ENCODE data around the gene OSBPL8. TPM values are rescaled to one million over a fixed set of nuclear protein-coding genes. Genes with fewer than 3 reads are reported as not detected.

The OSBPL8 gene, protein sequence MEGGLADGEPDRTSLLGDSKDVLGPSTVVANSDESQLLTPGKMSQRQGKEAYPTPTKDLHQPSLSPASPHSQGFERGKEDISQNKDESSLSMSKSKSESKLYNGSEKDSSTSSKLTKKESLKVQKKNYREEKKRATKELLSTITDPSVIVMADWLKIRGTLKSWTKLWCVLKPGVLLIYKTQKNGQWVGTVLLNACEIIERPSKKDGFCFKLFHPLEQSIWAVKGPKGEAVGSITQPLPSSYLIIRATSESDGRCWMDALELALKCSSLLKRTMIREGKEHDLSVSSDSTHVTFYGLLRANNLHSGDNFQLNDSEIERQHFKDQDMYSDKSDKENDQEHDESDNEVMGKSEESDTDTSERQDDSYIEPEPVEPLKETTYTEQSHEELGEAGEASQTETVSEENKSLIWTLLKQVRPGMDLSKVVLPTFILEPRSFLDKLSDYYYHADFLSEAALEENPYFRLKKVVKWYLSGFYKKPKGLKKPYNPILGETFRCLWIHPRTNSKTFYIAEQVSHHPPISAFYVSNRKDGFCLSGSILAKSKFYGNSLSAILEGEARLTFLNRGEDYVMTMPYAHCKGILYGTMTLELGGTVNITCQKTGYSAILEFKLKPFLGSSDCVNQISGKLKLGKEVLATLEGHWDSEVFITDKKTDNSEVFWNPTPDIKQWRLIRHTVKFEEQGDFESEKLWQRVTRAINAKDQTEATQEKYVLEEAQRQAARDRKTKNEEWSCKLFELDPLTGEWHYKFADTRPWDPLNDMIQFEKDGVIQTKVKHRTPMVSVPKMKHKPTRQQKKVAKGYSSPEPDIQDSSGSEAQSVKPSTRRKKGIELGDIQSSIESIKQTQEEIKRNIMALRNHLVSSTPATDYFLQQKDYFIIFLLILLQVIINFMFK
- 10 to 100 TPM; 69.8 to 73.7 TPM for total RNA-seq

- peak; percentile 98 for DNase-seq
- CTCF ChIA-PET, result interaction anchor here (0.7 to 1.2 kb wide), 2 partner anchors 20 to 401 kb away, joined by 3 read pairs; no protein-coding TSS in a partner anchor
- Mint-ChIP-seq H3K9me3 (no peaks in the 10 kb centered on the region), H3K27me3 (no peaks in the 10 kb centered on the region), H3K27ac (peak within 1 kb of the TSS; percentile 97), H3K36me3 (peaks cover 3% of the 10 kb centered on the region), H3K4me3 (peak within 1 kb of the TSS; percentile 88), H3K4me1 (ENCODE audit: low read depth) (peaks cover 34% of the 10 kb centered on the region)
- intact Hi-C loops (cut with micrococcal nuclease), result loop anchor here (1.0 to 5.0 kb wide), 10 partner anchors 14 to 1079 kb away; partner anchors contain the start of genes GLIPR1, KRR1, NAP1L1 and ZDHHC17
- POLR2A ChIA-PET, result interaction anchor here (1.0 to 2.1 kb wide), 9 partner anchors 13 to 480 kb away, joined by 3 to 9 read pairs (median 4); partner anchors contain the start of genes BBS10, NAP1L1 and ZDHHC17
Measured at GRCh38 chr12:76559400-76560085, at the start of gene OSBPL8. Gene OSBPL8, minus strand, starts transcription at chr12:76559771. Its CDS starts 72,220 bp downstream, at chr12:76487551.

- Mint-ChIP-seq H3K36me3 (no peaks in the 10 kb centered on the region), H3K9me3 (no peaks in the 10 kb centered on the region), H3K4me1 (ENCODE audit: low read depth) (no peaks in the 10 kb centered on the region), H3K27me3 (no peaks in the 10 kb centered on the region), H3K4me3 (no peak overlapping the region), H3K27ac (no peak overlapping the region)
- no peak for DNase-seq
- POLR2A ChIA-PET, result no interaction called here
- intact Hi-C loops (cut with micrococcal nuclease), result no loop called here
- CTCF ChIA-PET, result no interaction called here
Measured at GRCh38 chr12:76608070-76608469, 48.5 kb upstream of the OSBPL8 start.

- Mint-ChIP-seq H3K4me1 (ENCODE audit: low read depth) (no peaks in the 10 kb centered on the region), H3K27me3 (no peaks in the 10 kb centered on the region), H3K4me3 (no peak overlapping the region), H3K9me3 (no peaks in the 10 kb centered on the region), H3K36me3 (no peaks in the 10 kb centered on the region), H3K27ac (no peak overlapping the region)
- no peak for DNase-seq
- ChIA-PET POLR2A (no interaction called here), CTCF (no interaction called here)
- intact Hi-C loops (cut with micrococcal nuclease), result no loop called here
Measured at GRCh38 chr12:76595056-76595455, 35.5 kb upstream of the OSBPL8 start.

- peaks cover 1% of the 10 kb centered on the region for H3K4me1 Mint-ChIP-seq (ENCODE audit: low read depth)
- no peak overlapping the region for H3K4me3 Mint-ChIP-seq
- CTCF ChIA-PET, result no interaction called here
- no peak for DNase-seq
- H3K36me3 Mint-ChIP-seq, result no peaks in the 10 kb centered on the region
- POLR2A ChIA-PET, result no interaction called here
- intact Hi-C loops (cut with micrococcal nuclease), result no loop called here
- no peaks in the 10 kb centered on the region for H3K9me3 Mint-ChIP-seq
- no peaks in the 10 kb centered on the region for H3K27me3 Mint-ChIP-seq
- H3K27ac Mint-ChIP-seq, result no peak overlapping the region
Measured at GRCh38 chr12:76591476-76591875, 31.9 kb upstream of the OSBPL8 start.

DNA sequence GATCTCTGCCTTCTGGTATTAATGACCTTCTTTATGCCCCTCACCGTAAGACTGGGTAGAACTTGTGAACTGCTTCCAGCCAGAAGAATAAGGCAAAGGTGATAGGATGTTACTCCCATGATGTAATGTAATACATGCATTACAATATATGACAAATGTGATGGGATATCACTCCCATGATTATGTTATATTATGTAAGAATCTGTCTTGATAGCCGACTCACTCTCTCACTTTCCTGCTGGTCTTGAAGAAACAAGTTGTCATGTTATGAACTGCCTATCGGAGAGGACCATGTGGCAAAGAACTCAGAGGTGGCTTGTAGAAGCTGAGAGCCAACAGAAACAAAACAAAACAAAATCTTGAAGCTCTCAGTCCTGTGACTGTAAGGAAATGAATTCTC is 30.6 kb upstream of the OSBPL8 start:
- intact Hi-C loops (cut with micrococcal nuclease), result no loop called here
- DNase-seq, result no peak
- Mint-ChIP-seq H3K9me3 (no peaks in the 10 kb centered on the region), H3K4me1 (ENCODE audit: low read depth) (peaks cover 1% of the 10 kb centered on the region), H3K27ac (no peak overlapping the region), H3K4me3 (no peak overlapping the region), H3K27me3 (no peaks in the 10 kb centered on the region), H3K36me3 (no peaks in the 10 kb centered on the region)
- CTCF ChIA-PET, result no interaction called here
- POLR2A ChIA-PET, result no interaction called here

GRCh38 chr12:76588881-76589565 is 29.5 kb upstream of the OSBPL8 start:
- H3K4me3 Mint-ChIP-seq, result no peak overlapping the region
- H3K27ac Mint-ChIP-seq, result no peak overlapping the region
- no peaks in the 10 kb centered on the region for H3K9me3 Mint-ChIP-seq
- DNase-seq, result no peak
- H3K4me1 Mint-ChIP-seq (ENCODE audit: low read depth), result peaks cover 1% of the 10 kb centered on the region
- CTCF ChIA-PET, result interaction anchor here (1.8 kb wide), 1 partner anchor 1062 kb away, joined by 4 read pairs; no protein-coding TSS in a partner anchor
- H3K36me3 Mint-ChIP-seq, result no peaks in the 10 kb centered on the region
- no peaks in the 10 kb centered on the region for H3K27me3 Mint-ChIP-seq
- POLR2A ChIA-PET, result no interaction called here
- intact Hi-C loops (cut with micrococcal nuclease), result loop anchor here (1.0 to 10.0 kb wide), 4 partner anchors 30 to 1062 kb away; partner anchors contain the start of genes NAP1L1 and OSBPL8

DNA sequence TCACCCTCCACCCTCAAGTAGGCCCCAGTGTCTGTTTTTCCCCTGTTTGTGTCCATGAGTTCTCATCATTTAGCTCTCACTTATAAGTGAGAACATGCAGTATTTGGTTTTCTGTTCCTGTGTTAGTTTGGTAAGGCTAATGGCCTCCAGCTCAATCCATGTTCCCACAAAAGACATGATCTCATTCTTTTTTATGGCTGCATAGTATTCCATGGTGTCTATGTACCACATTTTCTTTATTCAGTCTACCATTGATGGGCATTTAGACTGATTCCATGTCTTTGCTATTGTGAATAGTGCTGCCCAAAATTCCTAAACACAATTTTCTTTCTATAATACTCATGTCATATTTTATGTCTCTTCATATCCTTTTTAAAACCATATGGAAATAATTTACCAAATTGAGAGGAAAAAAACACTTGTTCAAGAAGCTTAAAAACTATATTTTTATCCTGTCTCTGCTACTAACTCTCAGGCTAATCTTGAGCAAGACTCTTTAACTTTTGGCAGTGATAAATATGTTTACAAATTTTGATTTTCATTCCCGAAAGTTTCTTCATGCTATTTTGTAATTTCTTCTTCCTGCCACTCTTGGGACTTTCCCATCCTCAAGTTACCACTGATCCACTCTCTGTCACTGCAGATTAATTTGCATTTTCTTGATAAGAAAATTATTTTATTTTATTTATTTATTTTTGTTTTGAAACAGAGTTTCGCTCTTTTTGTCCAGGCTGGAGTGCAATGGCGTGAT is 28.0 kb upstream of the OSBPL8 start:
- intact Hi-C loops (cut with micrococcal nuclease), result loop anchor here (5.0 to 10.0 kb wide), 3 partner anchors 130 to 1060 kb away; partner anchors contain the start of gene NAP1L1
- Mint-ChIP-seq H3K36me3 (no peaks in the 10 kb centered on the region), H3K4me1 (ENCODE audit: low read depth) (peaks cover 1% of the 10 kb centered on the region), H3K4me3 (no peak overlapping the region), H3K9me3 (no peaks in the 10 kb centered on the region), H3K27ac (no peak overlapping the region), H3K27me3 (no peaks in the 10 kb centered on the region)
- no peak for DNase-seq
- ChIA-PET POLR2A (no interaction called here), CTCF (interaction anchor here (0.7 to 1.8 kb wide), 10 partner anchors 24 to 1061 kb away, joined by 3 to 8 read pairs (median 4); no protein-coding TSS in a partner anchor)

DNA sequence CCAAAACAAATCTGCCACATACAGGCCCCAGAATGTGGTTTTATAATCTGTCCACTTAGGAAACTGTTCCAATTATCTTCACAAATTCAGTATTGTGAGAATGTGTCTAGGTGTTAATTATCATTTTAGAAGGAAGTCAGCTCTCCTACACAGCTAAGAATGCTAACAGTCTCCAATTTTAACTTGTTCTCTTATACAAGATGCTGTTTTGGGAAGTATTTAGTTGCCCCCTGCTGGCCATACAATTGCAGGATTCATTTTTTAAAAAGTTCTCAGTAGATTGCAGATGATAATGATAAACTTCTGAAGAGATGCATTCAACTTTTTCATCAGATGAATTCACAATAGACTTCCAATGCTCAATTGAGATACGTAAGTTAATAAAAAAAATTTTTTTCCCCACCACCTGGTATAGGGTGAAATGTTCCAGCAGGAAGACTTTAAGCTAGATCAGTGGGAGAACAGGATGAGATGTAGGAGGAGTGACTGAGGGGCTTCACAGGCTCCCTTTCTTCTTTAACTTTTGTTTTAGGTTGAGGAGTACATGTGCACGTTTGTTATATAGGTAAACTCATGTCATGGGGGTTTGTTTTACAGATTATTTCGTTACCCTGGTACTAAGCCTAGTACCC is 27.3 kb upstream of the OSBPL8 start:
- intact Hi-C loops (cut with micrococcal nuclease), result loop anchor here (1.0 to 10.0 kb wide), 4 partner anchors 130 to 1060 kb away; partner anchors contain the start of genes BBS10 and NAP1L1
- Mint-ChIP-seq H3K4me3 (no peak overlapping the region), H3K4me1 (ENCODE audit: low read depth) (peaks cover 1% of the 10 kb centered on the region), H3K36me3 (no peaks in the 10 kb centered on the region), H3K9me3 (no peaks in the 10 kb centered on the region), H3K27me3 (no peaks in the 10 kb centered on the region), H3K27ac (no peak overlapping the region)
- CTCF ChIA-PET, result interaction anchor here (0.6 to 1.5 kb wide), 17 partner anchors 9 to 1896 kb away, joined by 3 to 9 read pairs (median 3); no protein-coding TSS in a partner anchor
- peak; percentile 18 for DNase-seq
- POLR2A ChIA-PET, result no interaction called here

DNA sequence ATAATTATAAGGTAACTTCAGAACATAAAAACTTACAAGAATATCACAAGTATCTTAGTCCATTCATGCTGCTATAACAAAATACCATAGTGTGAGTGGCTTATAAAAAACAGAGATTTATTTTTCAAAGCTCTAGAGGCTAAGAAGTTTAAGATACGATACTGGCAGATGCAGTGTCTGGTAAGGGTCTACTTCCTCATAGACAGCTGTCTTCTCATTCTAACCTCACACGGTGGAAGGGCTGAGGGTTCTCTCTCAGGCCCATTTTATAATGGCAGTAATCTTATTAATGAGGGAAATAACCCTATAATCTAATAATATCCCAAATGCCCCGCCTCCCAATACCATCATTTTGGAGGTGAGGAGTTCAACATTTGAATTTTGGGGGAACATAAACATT is 23.7 kb upstream of the OSBPL8 start:
- H3K4me1 Mint-ChIP-seq (ENCODE audit: low read depth), result peaks cover 1% of the 10 kb centered on the region
- H3K9me3 Mint-ChIP-seq, result no peaks in the 10 kb centered on the region
- CTCF ChIA-PET, result no interaction called here
- POLR2A ChIA-PET, result no interaction called here
- DNase-seq, result no peak
- no peaks in the 10 kb centered on the region for H3K27me3 Mint-ChIP-seq
- H3K27ac Mint-ChIP-seq, result no peak overlapping the region
- no peak overlapping the region for H3K4me3 Mint-ChIP-seq
- no peaks in the 10 kb centered on the region for H3K36me3 Mint-ChIP-seq
- intact Hi-C loops (cut with micrococcal nuclease), result loop anchor here (10.0 kb wide), 1 partner anchor 498 kb away; the partner anchor contains the start of gene NAP1L1

- Mint-ChIP-seq H3K36me3 (peaks cover 6% of the 10 kb centered on the region), H3K27me3 (no peaks in the 10 kb centered on the region), H3K4me1 (ENCODE audit: low read depth) (peaks cover 6% of the 10 kb centered on the region), H3K9me3 (peaks cover 5% of the 10 kb centered on the region), H3K27ac (no peak overlapping the region), H3K4me3 (no peak overlapping the region)
- CTCF ChIA-PET, result no interaction called here
- DNase-seq, result no peak
- POLR2A ChIA-PET, result no interaction called here
- intact Hi-C loops (cut with micrococcal nuclease), result no loop called here
Measured at GRCh38 chr12:76573840-76574373, 14.3 kb upstream of the OSBPL8 start.

Measured in activated CD4-positive, alpha-beta memory T cell treated with anti-CD3 and anti-CD28 coated beads for 36 hours (primary cell).